Measurements from ENCODE around the gene CYP3A4.
"Not testable (repeated sequence)": the region's sequence is repeated elsewhere in the genome, so short reads cannot be mapped to it uniquely, and the experiment has no call there.

The CYP3A4 gene

GRCh38 chr7:99791667-99792369 is 7.8 kb upstream of the CYP3A4 start:
- DNase-seq, result no peak

GRCh38 chr7:99791021-99791420 is 7.0 kb upstream of the CYP3A4 start:
- DNase-seq, result no peak

GRCh38 chr7:99790407-99790806 is 6.4 kb upstream of the CYP3A4 start:
- no peak for DNase-seq

GRCh38 chr7:99789441-99790070 is 5.6 kb upstream of the CYP3A4 start:
- no peak for DNase-seq

- no peak for DNase-seq
Observed at GRCh38 chr7:99788554-99788953, 4.6 kb upstream of the CYP3A4 start.

- no peak for DNase-seq
Observed at GRCh38 chr7:99786726-99787335, 2.8 kb upstream of the CYP3A4 start.

- DNase-seq, result not testable (repeated sequence)
Observed at GRCh38 chr7:99785654-99786053, 1.7 kb upstream of the CYP3A4 start.

- no peak for DNase-seq
Observed at GRCh38 chr7:99782012-99782953, 1.7 kb downstream of the CYP3A4 start.

GRCh38 chr7:99780588-99780987 is 3.4 kb downstream of the CYP3A4 start:
- no peak for DNase-seq

- DNase-seq, result no peak
Observed at GRCh38 chr7:99779949-99780348, 4.0 kb downstream of the CYP3A4 start.

- no peak for DNase-seq
Observed at GRCh38 chr7:99778880-99779279, 5.1 kb downstream of the CYP3A4 start.

- not testable (repeated sequence) for DNase-seq
Observed at GRCh38 chr7:99773395-99773794, 10.6 kb downstream of the CYP3A4 start.

GRCh38 chr7:99772565-99772964 is 11.4 kb downstream of the CYP3A4 start:
- no peak for DNase-seq

GRCh38 chr7:99769494-99769893 is 14.5 kb downstream of the CYP3A4 start:
- DNase-seq, result not testable (repeated sequence)

- DNase-seq, result no peak
Observed at GRCh38 chr7:99768471-99768870, 15.5 kb downstream of the CYP3A4 start.

- DNase-seq, result no peak
Observed at GRCh38 chr7:99767662-99768061, 16.3 kb downstream of the CYP3A4 start.

GRCh38 chr7:99766484-99767099 is 17.4 kb downstream of the CYP3A4 start:
- no peak for DNase-seq

GRCh38 chr7:99764478-99764877 is 19.5 kb downstream of the CYP3A4 start:
- no peak for DNase-seq

- no peak for DNase-seq
Observed at GRCh38 chr7:99762680-99763327, 21.2 kb downstream of the CYP3A4 start.

- no peak for DNase-seq
Observed at GRCh38 chr7:99755085-99755484, 28.9 kb downstream of the CYP3A4 start.

- no peak for DNase-seq
Observed at GRCh38 chr7:99752356-99752755, 31.6 kb downstream of the CYP3A4 start.
